GM18502 (cell line): ENCODE results near the gene ZDHHC22.
"Not testable (repeated sequence)": the region's sequence is repeated elsewhere in the genome, so short reads cannot be mapped to it uniquely, and the experiment has no call there.

Experiments used
- ATAC-seq: cut with Tn5 transposase; IDR thresholded peaks from one replicate; pipeline ENCODE4 v1.9.1; 2021; ENCODE audit warnings: mild to moderate bottlenecking; ENCODE audit not compliant: unreplicated experiment, poor library complexity

Gene ZDHHC22, protein sequence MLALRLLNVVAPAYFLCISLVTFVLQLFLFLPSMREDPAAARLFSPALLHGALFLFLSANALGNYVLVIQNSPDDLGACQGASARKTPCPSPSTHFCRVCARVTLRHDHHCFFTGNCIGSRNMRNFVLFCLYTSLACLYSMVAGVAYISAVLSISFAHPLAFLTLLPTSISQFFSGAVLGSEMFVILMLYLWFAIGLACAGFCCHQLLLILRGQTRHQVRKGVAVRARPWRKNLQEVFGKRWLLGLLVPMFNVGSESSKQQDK

GRCh38 chr14:77141214-77142004 lies at the start of gene ZDHHC22:
Gene ZDHHC22 (minus strand): TSS chr14:77141791. CDS start chr14:77139738, 2,053 bp downstream.
- no peak for ATAC-seq

- no peak for ATAC-seq
These were observed 49.4 kb upstream of the ZDHHC22 start for GRCh38 chr14:77190977-77191376.

DNA sequence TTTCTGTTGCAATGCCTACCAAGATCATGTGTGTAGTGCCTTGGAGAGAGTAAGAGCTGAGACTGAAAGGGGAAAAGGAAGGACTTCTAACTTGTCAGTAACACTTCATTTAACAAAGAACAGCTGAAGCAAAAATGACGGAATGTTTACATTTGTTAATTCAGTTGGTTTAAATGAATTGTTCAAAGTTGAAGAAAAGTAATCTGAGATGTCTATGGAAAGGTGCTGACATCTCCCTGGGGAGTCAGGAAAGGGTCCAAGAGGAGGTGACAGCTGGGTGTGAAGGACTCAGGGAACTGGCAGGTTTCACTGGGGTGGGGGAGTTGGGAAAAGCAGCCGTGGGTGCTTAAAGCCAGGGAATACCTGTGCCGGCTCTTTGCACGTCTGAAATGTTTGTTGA lies 47.9 kb upstream of the ZDHHC22 start:
- no peak for ATAC-seq

DNA sequence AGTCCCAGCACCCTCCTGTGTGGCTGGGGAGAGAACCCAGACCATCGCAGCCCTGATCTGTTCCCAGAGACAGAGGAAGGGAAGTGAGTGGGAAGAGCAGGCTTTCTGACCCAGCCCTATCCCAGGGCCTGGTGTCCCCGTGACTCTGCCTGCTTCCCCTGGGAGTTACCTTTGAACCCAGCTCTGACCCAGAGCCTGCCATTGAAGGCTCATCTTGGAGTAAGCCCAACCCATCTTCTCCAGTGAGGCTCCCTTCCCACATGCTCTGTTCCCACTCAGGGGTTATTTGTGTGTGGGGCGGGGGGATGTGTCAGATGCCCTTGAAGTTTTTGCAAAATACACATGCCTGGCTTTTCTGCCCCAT lies 46.0 kb upstream of the ZDHHC22 start:
- ATAC-seq = no peak

DNA sequence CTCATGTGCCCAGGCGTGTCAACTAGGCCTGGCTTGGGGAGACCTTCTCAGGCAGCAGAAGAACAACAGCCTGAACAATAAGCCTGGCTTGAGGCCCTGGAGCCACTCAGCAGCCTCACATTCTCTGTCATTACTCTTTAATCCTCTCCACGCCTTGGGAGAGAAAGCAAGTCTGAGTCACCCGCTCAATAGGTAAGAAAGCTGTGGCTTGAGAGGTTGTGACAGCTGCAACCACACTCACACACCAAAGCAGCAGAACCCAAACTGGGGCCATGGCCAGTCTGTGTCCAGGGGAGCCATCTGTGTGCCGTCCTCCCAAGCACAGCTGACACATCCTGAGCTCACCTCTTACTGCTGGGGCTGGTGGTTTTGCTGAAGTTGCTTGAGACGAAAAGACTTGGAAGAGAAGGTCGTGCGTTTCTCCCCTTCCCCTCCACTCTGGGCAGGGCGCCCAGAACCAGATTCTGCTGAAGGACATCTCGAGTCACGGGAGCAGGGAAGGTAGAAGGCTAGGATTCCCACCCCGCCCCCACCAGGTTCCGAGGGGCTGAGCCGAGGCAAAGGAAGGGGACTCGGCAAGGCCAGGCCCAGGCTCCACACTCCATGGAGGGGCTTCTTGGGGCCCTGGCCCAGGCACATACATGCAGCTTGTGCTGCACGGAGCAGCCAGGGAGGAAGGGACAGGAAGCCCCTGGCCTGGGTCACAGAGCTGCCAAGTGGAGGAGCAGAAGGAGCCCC lies 45.5 kb upstream of the ZDHHC22 start:
- ATAC-seq = no peak

- ATAC-seq = no peak
These were observed 43.5 kb upstream of the ZDHHC22 start for GRCh38 chr14:77185093-77185465.

DNA sequence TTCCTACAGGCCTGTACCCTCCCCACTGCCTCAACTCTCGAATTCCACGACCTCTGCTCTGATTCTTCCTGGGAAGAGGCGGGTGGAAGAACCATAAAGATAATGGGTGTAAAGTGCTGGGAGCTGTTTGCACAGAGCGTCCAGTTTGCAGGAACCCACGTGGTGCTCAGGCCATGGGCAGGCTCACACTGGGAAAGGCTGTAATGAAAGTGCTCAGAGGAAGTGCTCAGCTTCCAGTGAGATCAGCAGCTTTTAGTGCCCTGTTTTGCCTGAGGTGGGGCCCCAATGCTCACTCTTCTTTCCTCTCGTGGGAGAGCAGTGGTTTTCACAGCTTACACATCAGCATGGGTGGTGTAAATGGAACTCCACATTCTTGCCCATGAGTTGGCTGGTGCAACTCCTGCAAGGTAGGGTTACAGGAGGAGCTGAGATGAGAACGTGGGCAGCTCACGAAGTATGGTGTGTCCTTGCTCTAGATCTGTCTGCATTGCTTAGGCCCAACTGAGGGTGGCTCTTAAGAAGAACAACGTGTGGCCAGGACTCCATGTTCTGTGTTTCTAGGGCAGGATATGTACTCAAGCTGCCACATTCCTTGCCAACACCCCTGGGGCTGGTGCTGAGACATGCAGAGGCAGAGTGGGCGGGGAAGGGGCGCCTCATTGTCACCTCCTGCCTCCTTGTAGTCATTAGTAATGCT lies 43.0 kb upstream of the ZDHHC22 start:
- ATAC-seq = no peak

DNA sequence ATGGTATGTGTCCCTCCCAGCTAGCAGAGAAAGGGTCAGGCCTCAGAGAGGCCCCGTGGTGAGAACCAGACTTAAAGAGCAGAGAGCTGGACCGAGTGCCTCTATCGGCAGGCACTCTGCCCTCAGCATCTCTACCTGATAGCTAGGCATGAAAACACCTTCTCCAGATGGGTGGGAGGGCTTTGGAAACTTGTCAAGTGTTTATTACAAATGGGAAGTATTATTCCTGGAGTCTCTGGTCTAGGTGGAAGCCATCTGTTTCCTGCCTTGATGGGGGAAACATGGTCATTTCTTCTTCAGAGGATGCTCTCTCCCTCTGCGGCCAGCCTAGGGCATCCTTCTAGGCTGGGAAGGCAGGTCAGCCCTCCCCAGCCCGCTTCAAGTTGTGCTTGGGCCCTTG lies 42.3 kb upstream of the ZDHHC22 start:
- no peak for ATAC-seq

GRCh38 chr14:77181603-77182437 lies 40.2 kb upstream of the ZDHHC22 start, which contains the start of gene TMEM63C:
Gene TMEM63C (plus strand): TSS chr14:77181798. CDS start chr14:77218814, 37,016 bp downstream.
- ATAC-seq = peak; percentile 79

DNA sequence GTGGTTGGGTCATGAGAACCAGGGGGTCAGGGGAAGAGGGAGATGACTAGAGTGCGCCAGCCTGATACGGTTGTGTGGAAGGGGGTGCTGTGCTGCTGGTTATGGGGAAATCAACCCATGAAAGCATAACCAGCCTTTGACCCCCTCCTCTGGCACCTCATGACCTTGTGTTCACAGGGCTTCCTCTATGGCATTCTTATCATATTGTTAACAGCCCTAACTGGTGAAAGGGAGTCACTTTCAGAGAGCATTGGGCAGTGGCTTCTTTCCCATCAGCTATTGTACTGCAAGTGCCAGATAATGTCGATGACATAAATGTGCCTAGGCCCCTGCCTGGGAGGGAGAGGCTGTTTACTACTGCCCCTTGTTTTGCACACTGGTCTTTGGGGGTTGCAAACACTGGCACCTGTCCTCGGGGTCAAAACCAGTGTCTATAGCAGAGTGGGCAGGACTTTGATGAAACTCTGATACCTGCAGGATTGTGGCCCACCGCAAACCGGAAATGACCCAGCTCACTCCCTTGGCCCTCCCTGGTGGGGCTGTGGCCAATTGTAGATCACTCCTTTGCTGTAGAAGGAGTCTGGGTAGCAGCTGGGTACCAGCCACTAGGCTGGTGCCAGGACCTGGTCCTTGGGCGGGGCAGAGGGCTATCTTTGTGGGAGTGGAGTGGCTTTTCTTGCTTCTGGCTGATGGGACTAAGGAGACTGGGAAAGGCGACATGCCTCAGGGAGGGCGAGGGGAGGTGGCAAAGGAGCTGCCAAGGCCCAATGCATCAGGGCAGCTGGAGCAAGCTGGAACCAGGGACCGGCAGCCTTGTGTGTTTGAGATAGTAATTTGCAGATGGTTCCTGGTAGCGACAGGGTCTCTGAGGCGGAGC lies 39.4 kb upstream of the ZDHHC22 start:
- no peak for ATAC-seq

- ATAC-seq = no peak
These were observed 37.1 kb upstream of the ZDHHC22 start for GRCh38 chr14:77178656-77179055.

DNA sequence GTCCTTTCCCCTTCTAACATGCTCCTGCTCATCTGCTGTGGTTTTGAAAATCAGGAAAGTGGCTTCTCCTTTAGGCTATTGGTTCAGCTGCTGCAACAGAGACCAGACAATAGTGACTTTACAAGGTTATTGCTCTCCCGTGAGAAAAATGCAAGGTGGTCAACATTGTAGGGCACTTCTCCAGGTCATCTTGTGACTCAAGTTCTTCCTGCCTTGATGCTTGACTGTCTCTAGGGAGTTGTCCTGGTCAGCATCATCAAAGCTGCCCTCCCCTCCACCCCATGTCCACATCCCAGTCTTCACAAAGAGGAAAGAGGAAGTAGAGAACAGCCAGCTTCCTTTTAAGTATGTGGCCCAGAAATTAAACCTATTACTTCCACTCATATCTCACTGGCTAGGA lies 36.1 kb upstream of the ZDHHC22 start:
- ATAC-seq = no peak

DNA sequence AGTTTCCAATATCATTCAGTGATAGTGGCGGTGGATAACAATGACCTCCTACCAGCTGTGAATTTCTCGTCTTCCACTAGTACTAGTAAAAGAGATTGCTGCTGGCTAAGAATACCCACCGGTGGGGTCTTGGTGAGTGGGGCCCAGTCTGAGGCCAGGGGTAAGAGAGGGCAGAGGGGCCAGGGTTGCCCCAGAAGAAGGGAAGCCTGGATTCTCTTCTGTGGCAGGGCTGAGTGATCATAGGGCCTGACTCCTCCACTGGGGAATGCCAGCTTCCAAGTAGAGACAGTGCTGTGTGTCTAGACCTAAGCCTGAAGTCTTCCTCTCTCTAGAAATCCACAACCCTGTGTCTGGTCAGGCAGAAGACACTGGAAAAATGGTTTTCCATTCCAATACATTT lies 34.3 kb upstream of the ZDHHC22 start:
- no peak for ATAC-seq

DNA sequence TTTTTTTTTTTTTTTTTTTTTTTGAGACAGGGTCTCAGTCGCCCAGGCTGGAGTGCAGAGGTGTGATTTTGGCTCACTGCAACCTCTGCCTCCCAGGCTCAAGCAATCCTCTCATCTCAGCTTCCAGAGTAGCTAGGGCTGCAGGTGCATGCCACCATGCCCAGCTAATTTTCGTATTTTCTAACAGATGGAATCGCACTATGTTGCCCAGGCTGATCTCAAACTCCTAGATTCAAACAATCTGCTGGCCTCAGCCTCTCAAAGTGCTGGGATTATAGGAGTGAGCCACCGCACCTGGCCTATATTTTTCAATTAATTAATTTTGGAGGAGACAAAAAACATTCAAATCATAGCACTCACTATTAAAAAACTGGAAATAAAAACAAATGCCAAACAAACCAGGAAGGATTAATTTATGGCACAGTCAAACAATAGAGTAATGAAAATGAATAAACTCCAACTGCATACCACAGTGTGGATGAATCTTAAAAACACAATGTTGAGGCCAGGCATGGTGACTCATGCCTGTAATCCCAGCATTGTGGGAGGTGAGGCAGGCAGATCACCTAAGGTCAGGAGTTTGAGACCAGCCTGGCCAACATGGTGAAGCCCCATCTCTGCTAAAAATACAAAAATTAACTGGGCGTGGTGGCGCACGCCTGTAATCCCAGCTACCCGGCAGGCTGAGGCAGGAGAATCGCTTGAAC lies 32.5 kb upstream of the ZDHHC22 start:
- not testable (repeated sequence) for ATAC-seq

DNA sequence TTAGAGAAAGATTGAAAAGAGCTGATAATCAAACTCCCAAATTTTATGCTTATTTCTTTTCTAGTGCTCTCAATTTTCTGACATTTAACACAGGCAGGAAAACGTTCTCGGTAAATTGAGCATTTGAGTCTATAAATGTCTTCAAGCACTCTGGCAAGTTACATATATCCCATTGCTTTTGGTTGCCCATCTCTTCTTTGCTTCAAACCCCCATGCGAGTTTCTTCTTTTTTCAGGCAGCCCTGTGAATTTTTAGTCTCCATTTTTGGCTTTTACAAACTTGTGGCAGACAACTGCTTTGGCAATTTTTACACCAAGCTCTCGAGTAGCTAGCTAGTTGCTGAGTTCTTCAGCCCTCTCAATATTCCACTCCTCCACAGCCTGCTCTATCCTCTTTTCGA lies 31.3 kb upstream of the ZDHHC22 start:
- ATAC-seq = no peak

DNA sequence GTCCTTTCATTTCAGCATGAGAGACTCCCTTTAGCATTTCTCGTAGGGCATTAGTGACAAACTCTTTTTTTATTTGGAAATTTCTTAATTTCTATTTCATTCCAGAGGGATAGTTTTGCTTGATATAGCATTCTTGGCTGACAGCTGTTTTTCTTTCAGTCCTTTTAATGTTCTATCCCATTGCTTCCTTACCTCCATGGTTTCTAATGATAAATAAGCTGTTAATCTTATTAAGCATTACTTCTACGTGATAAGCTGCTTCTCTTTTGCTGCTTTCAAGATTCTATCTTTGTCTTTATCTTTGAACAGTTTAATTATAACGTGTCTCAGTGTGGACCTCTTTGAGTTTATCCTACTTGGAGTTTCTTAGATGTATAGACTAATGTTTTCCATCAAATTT lies 28.5 kb upstream of the ZDHHC22 start:
- no peak for ATAC-seq

- no peak for ATAC-seq
These were observed 19.4 kb upstream of the ZDHHC22 start for GRCh38 chr14:77161011-77161410.

- no peak for ATAC-seq
These were observed 17.3 kb upstream of the ZDHHC22 start for GRCh38 chr14:77158882-77159255.
